ENCODE data around the gene ACKR4. TPM values are rescaled to one million over a fixed set of nuclear protein-coding genes. Genes with fewer than 3 reads are reported as not detected.
"Not testable (repeated sequence)": the region's sequence is repeated elsewhere in the genome, so short reads cannot be mapped to it uniquely, and the experiment has no call there.

ACKR4 gene
- total RNA-seq: not detected in 2 replicates

DNA sequence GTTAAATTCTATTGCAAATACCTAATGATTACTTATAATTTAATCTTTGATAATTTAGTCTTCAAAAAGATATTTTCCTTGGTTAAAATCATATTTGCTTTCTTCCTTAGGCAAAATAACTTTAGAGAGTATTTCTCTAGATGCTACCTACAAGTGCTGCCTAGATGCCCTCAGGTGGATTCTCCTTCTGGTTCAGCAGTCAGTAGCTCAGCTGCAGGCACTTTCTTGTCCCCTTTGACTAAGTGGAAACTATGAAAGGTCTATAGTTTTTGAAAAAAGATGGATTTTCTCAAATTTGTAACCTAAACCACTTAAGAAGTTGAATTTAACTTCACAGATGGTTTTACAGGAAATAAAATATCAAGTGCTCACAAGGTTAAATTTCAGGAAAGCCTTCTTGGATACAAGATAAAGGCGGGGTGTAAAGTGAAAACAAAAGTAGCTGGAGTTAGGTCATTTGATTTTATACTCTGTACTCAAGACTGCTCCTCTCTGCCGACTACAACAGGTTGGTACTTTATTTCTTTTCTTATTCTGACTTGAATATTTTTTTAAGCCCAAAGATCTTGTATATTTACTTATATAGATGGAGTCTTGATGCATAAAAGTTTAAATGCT lies at the start of gene ACKR4:
ACKR4 (plus strand) TSS at position 455 of the 618 bp plus-strand sequence. CDS start 3,128 bp downstream, outside the sequence.
- intact Hi-C loops (cut with micrococcal nuclease): no loop called here

GRCh38 chr3:132549169-132549568 lies 47.9 kb upstream of the ACKR4 start:
- intact Hi-C loops (cut with micrococcal nuclease): no loop called here

DNA sequence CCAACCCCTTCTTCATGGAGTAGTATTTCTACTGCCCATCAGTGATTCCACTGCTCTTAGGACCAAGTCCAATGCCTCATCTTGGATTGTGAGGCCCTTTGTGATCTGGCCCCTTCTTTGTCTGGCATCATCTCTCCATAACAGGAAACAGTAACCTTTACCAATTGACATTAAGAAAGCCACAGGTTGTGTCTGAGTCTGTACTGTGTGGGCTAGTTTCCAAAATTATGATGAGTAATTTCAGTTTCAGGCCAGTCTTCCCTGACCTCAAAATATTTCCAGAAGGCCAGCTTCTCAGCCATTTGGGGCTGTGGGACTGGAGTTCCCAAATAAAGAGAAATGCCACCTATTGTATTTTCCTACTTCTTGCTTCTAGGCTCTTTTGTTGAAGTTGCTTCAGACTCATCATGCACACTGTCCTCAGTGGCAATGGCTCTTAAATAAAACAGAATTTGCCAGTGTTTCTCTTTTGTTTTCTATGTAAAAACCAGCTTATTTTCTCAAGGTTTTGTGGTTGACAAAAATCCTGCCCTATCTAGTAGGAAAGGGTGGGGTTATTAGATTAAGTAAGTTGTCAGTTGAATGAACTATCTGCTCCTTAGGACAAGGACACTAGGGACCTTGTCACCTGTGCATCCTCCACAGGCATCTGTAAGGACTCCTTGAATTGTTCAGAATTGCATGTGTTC lies 47.0 kb upstream of the ACKR4 start:
- intact Hi-C loops (cut with micrococcal nuclease): no loop called here

- intact Hi-C loops (cut with micrococcal nuclease): no loop called here
These were observed 46.3 kb upstream of the ACKR4 start for GRCh38 chr3:132550579-132551305.

GRCh38 chr3:132553826-132554225 lies 43.2 kb upstream of the ACKR4 start:
- intact Hi-C loops (cut with micrococcal nuclease): no loop called here

DNA sequence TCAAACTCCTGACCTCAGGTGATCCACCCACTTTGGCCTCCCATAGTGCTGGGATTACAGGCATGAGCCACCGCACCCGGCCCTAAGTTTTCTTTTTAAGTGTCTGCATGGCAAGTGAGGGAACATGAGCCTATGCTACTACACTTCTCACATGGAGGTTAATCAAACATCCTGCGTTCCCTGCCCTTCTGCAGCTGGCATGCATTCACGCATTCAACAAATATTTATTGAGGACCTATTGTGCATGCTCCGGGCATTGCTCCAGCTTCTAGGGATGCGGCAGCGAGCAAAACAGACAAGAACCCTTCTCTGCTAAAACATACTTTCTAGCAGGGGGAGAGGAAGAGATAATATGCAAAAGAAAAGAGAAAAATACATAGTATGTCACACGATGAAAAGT lies 42.6 kb upstream of the ACKR4 start:
- intact Hi-C loops (cut with micrococcal nuclease): no loop called here

DNA sequence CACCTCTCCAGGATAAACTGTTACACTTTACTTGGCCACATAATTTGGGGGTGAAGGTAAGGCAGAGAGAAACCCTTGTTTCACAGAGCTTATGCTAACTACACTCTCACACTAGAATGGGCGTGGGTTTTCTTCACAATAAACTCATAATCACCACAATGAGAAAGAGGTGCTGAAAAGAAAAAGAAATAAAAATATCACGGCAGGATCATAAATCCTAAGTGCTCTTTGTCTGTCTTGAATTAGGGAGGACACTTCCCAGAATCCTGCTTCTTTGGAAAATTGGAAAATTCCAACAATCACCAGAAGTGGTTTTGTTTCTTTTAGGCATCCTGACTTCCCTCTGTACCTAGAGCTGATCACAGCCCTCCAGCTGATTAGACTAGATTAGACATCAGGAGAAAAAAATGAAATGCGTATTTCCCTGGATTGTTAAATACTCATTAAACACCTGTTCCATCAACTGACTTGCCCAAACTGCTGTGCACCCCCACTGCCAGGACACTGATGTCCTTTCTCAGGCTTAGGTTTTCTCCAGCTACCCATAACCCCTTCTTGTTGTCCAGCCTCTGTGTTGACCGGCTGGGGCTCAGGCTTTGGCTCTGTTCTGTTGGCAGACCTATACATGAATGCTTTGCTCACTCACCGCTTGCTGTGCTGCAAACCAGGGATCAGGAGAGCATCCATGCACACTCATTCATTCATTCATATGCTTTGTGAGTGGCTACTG lies 41.6 kb upstream of the ACKR4 start:
- intact Hi-C loops (cut with micrococcal nuclease): no loop called here

- intact Hi-C loops (cut with micrococcal nuclease): not testable (repeated sequence)
These were observed 41.1 kb upstream of the ACKR4 start for GRCh38 chr3:132556036-132556386.

DNA sequence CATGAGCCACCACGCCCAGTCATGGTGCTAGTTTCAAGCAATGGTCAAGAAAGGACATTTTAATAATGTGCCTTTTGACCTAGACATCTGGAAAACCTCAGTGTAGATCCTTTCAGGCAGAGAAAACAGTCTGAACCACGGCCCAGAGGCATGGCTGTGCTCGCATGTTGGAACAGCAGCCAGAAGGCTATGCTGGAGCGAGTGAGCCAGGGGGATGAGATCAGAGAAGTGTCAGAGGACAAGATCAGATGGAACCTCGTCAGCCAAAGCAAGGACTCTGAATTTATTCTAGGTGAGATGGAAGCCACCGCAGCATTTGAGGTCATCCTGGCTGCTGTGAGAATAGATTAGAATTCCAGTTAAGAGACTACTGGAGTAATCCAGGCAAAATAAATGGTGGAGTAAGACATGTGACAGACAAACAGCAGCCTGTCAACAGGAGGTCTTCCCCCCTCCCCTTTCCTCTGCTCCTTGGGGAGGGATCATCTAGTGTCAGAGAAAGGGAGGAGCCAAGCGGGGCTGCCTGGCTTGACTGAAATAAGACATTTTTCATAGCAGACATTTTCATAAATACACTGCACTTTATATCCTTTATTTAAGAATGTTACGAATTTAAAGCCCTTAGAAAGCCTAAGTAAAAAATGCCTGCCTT lies 40.4 kb upstream of the ACKR4 start:
- intact Hi-C loops (cut with micrococcal nuclease): no loop called here

GRCh38 chr3:132561003-132561402 lies 36.1 kb upstream of the ACKR4 start:
- intact Hi-C loops (cut with micrococcal nuclease): no loop called here

GRCh38 chr3:132563420-132564069 lies 33.5 kb upstream of the ACKR4 start:
- intact Hi-C loops (cut with micrococcal nuclease): no loop called here

GRCh38 chr3:132564070-132564465 lies 33.0 kb upstream of the ACKR4 start:
- intact Hi-C loops (cut with micrococcal nuclease): no loop called here

GRCh38 chr3:132568422-132568821 lies 28.6 kb upstream of the ACKR4 start:
- intact Hi-C loops (cut with micrococcal nuclease): no loop called here

DNA sequence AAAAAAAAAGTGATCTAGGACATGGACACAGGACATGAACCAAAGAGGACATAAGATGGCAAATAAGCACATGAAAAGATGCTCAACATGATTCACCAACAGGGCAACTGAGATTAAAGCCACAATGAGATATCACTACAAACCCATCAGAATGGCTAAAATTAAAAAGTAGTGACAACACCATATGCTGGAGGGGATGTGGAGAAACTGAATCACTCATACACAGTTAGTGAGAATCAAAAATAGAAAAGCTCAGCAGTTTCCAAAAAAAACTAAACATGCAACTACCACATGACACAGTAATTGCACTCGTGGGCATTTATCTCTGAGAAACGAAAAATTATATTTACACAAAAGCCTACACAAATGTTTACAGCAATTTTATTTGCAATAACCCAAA lies 27.9 kb upstream of the ACKR4 start:
- intact Hi-C loops (cut with micrococcal nuclease): no loop called here

GRCh38 chr3:132569580-132569979 lies 27.5 kb upstream of the ACKR4 start:
- intact Hi-C loops (cut with micrococcal nuclease): no loop called here

- intact Hi-C loops (cut with micrococcal nuclease): no loop called here
These were observed 27.1 kb upstream of the ACKR4 start for GRCh38 chr3:132570016-132570415.

DNA sequence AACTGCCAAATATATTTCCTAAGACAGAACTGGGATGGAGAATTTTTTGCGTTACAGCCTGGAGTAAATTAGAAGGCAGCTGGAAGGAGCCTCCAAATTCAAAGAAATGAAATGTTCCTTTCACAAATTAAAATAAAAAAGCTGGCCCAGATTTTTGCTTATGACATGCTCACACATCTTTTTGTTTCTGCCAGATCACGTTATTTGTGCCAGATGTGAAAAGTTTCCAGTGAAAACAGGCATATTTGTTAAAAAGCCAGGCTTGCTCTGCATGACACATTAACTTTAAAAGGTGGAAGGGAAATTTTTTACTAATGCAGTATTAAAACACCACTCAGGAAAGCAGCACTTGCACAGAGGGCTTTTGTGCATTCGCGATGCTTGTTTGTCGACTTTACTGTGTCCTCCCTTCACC lies 23.3 kb upstream of the ACKR4 start:
- intact Hi-C loops (cut with micrococcal nuclease): no loop called here

DNA sequence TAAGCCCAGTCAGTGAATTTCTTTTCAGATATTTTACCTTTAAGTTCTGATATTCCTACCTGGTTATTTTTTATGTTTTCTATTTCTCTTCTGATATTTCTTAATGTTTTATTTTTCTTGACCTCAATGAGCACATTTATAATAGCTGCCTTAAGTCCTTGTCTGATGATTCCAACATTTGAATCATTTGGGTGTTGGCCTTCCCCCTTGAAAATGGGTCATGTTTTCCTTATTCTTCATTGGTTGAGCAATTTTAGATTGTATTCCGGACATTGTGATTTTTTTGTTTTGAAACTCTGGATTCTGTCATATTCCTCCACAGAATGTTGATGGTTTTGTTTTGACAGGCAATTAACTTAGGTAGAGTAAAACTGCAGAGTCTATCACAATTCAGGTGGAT lies 9.7 kb upstream of the ACKR4 start:
- intact Hi-C loops (cut with micrococcal nuclease): no loop called here

- intact Hi-C loops (cut with micrococcal nuclease): no loop called here
These were observed 4.9 kb upstream of the ACKR4 start for GRCh38 chr3:132592216-132592615.

DNA sequence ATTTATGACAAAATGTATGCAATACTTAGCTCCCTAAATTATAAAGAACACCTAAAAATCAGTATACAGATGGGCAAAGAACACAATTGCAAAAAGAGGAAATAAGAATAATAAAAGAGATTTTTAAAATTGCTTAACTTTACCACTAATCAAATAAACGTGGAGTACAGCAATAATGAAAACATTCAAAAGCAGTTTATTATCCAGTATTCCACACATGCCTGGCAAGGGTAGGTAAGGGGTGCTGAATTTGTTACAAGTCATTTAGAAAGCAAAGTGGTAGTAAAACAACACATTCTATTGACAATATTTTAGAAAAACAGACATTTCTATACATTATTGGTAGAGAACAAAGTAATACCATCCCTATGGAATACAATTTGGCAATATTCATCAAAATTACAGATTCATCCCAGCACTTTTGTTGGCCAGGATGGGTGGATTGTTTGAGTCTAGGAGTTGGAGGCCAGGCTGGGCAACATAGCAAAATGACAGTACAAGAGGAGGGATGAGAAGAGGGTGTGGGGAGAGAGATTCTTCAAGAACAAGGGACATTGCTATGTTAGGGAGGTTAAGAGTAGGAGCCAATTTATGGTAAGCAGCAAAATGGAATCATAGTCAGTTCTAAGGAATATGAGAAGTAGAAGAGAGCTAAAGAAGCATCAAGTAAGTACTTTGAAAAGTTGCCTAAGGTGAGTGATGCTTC lies 3.7 kb upstream of the ACKR4 start:
- intact Hi-C loops (cut with micrococcal nuclease): no loop called here

Data from T-helper 1 cell treated with Interleukin-12 subunit alpha and Interleukin-12 subunit beta and Interleukin-4 antibody, amounts not matched to agents 30 ng/mL and 1 ng/mL, for 36 hours (primary cell).